Ovary (tissue), 3 donors: ENCODE data around the gene FAM107A.

Experiments used
- CTCF ChIP-seq, 3 donors: fragments of 450-650 bp in 2 of 3; fragments of 200-600 bp in 1 of 3; IDR thresholded peaks; one replicate each; pipeline versions ENCODE4 v1.5.1 to v1.8.0; 2016 to 2022; ENCODE audit warnings: antibody characterized with exemption in 3 of 3, mild to moderate bottlenecking in 1 of 3
- EP300 ChIP-seq: sonication (generic); formaldehyde crosslinking; IDR thresholded peaks from one replicate; pipeline ENCODE4 v1.6.1; 2017; ENCODE audit warnings: antibody characterized with exemption
- POLR2A ChIP-seq: fragments of 450-650 bp; IDR thresholded peaks from one replicate; pipeline ENCODE4 v1.6.1; 2017; ENCODE audit warnings: antibody characterized with exemption, mild to moderate bottlenecking, moderate library complexity
- donor health status: DM: no; HTN: no; CAD: no.

- TF ChIP-seq CTCF (IDR thresholded peaks at IDR 0.05): no peak
- no peak for TF ChIP-seq POLR2A
- no peak for TF ChIP-seq EP300
Observed at GRCh38 chr3:58609990-58610389, 32.8 kb upstream of the FAM107A start.
